ENCODE measurements around the gene PIR.

DNA sequence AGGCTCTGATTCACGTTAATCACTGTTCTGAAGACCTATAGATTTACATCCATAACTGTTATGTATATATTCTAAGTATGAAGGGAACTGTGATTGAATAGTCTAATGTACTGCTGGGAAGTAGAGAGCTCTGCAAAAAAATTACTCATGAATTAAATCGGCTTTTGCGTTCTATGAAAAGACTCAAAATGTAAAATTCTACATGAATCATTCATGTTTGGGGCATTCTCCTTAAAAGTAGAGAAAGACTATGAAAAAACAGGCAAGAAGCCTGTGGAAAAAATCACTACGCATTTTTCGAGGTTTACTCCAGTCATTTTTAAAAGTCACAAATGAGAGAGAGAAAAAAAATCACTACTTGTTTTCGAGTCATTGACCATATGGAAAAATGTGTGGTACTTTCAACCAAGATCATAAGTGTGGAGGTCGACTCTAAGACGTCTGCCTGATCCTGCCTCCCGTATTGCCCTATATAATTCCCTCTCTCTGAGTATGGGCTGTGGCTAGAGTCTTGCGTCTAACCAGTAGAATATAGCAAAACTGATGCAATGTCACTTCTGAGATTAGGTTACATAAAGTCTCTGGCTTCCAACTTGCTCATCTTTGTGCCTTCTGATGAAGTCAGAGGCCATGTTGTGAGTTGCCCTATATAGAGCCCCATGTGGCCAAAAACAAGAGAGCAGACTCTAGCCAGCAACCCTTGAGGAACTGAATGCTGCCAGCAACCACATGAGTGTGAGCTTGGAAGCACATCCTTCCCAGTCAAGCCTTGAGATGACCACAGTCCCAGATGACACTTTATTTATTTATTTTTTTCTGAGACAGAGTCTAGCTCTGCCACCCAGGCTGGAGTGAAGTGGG, 76.8 kb downstream of the PIR start:
- TF ChIP-seq POLR2A (IDR thresholded peaks at IDR 0.05) (no peak), CTCF (IDR thresholded peaks at IDR 0.05) (no peak)
